T47D (cell line): ENCODE measurements around the gene TATDN2.

ENCODE experiments used
- DNase-seq, 2 experiments: peaks; one replicate each; pipeline versions ENCODE4 v3.0.0 to v3.0.0-alpha.2; 2011 to 2012; ENCODE audit warnings: low read depth in 1 of 2, low spot score in 1 of 2
- JUND ChIP-seq: IDR thresholded peaks from 2 replicates; pipeline ENCODE4 v1.6.1; 2012; ENCODE audit warnings: low read depth
- in situ Hi-C: cut with HindIII; loops from 2 replicates; pipeline ENCODE4 v1.10.0; 2016; ENCODE audit warnings: low sequenced_read_pairs, low pct_unique_long_range_greater_than_20kb

TATDN2 gene

DNA sequence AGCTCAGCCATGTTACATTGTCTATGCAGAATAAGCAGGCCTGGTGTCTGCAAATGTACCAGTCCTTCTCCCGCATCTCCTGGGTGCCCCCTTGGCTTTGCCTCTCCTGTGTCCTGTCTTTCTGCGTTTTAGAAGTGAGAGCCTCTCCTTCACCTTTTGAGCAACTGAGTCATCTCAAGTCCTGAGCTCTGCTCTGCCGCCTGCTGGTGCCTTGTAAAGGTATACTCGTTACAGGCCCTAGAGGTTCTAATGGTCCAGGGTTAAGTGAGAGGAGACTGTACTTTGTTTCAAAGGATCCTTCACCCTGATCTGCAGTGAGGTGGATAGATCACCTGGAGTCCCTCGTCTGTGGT, 31.9 kb downstream of the TATDN2 start:
- no peak for DNase-seq
- in situ Hi-C loops, result no loop called here
- TF ChIP-seq JUND, result no peak

GRCh38 chr3:10280571-10280970, 32.3 kb downstream of the TATDN2 start:
- no peak for DNase-seq
- in situ Hi-C loops, result no loop called here
- no peak for TF ChIP-seq JUND

- no peak for DNase-seq
- in situ Hi-C loops, result no loop called here
- no peak for TF ChIP-seq JUND
Observed at GRCh38 chr3:10281951-10282350, 33.7 kb downstream of the TATDN2 start.

DNA sequence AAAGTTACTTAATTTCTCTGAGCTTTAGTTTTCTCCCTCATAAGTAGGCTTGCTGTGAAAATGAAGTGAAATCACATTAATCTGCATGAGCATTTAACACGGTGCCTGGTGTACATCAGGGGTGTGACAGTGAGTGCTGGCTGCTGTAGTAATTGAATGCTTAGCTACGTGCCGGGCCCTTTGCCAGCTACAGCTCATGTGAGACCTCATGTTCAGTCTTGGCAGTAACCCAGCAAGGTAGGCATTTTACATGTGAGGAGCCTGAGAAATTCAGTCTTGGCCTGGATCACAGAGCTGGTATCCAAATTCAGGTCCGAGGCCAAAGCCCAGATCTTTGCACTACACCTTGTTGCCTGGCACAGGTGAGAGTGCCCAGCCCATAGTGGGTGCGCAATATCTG, 35.4 kb downstream of the TATDN2 start:
- DNase-seq, result no peak
- no peak for TF ChIP-seq JUND
- in situ Hi-C loops, result no loop called here

DNA sequence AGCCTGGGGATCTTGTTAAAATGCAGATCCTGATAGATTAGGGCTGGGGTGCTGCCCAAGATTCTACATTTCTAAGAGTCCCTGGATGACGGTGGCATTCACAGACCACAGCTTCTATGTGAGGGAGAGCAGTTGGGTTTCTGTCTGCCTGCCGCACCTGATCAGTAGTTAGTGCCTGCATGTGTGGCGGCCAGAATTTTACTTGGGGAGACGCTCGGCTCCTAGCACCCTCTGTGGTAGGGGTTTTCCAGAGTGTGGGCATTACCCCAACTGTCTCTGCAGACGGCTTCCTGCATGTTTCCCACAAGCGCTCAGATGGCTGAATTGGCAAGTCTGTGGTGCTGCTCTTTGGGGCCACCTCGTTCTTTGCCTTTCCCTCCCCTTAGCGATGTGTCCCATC, 36.2 kb downstream of the TATDN2 start:
- TF ChIP-seq JUND, result no peak
- DNase-seq, result no peak
- in situ Hi-C loops, result no loop called here

GRCh38 chr3:10285272-10286132, 37.2 kb downstream of the TATDN2 start:
- no peak for TF ChIP-seq JUND
- DNase-seq, result no peak
- in situ Hi-C loops, result no loop called here

DNA sequence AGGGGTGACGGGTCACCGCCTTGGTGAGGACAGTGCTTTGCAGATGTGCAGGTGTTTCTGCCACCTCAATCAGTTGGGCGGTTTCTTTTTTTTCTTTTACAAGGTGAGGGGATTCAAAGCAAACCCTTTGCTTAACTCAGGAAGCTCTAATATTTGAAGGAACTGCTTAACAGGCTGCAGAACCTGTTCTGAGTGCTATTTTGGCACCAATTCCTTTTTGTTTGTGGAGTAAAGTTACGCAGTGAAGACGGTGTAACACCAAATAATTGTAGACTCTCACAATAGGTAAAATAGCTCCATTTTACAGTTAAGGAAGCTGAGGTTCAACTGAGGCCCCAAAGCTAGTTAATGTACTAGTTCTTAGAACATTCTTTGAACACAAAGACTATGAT, 37.9 kb downstream of the TATDN2 start:
- in situ Hi-C loops, result no loop called here
- DNase-seq, result peak; percentile 37 to 76
- TF ChIP-seq JUND, result no peak

DNA sequence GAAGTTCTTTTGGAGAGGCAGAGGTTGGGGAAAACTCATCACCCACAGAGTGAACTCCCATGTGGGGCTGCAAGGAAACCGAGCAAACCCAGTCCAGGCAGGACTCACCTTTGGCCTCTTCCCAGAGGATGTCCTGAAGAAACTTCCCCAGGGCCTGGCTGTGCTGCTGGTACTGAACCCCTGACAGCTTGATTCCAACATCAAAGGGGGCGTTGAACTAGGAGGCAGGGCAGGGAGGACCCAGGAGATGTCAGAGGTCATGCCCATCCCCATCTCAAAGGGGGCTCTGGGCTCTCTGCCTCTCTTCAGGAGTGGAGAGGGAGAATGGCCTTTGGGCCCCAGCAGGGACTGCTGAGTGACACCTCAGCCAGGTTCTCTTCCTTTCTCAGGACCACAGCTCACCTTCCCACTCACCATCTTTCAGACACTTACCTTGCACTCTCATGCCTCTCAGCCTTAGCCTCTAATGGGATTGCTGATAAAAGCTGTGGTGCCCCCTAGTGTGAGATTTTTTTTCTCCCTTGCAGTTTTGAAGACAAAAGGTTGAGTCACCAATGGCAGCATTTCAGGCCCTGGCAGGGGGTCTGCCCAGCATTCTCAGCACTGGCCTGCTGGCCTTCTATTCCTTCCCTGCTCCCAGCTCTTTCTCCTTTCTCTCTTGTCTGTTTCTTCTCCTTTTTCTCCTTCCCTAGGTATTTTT, 38.5 kb downstream of the TATDN2 start:
- in situ Hi-C loops, result no loop called here
- DNase-seq, result no peak
- no peak for TF ChIP-seq JUND

GRCh38 chr3:10287936-10288574, 39.8 kb downstream of the TATDN2 start:
- TF ChIP-seq JUND, result no peak
- in situ Hi-C loops, result no loop called here
- no peak for DNase-seq

DNA sequence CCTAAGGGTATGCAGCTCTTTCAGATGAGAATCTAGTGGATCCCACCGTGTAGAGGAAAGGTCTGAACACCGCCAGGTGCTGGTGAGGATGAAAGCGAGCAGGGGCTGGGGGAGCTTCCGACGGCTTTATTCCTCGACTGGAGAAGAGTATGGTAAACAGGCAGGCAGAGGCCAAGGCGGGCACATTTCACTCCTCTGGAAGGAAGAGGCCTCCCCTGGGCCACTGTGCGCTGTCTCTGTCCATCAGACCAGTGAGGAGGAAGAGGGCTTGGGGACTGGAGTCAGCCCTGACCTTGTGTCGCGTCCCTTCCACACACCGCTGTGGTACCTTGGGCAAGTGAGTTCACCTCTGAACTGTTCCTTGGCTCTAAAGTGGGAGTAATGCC, 40.3 kb downstream of the TATDN2 start:
- no peak for DNase-seq
- in situ Hi-C loops, result no loop called here
- no peak for TF ChIP-seq JUND

DNA sequence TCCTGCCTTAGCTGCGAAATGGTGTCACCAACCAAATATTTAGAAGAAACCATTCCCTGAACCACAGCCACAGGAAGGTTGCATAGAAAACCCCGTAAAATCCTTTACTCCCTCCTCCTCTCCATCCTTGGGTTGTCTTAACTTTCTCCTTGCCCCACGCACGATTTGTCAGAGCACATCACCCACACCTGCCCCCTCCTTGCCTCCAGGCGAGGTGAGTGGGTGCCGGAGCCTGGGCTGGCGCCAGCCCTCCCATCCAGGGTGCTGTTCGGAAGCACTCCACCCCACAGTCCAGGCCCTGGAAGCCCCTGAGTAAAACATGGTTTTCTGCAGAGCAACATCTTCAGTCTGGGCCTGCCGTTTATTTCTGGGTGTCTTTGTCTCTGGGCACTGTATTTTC, 40.8 kb downstream of the TATDN2 start:
- in situ Hi-C loops, result no loop called here
- no peak for TF ChIP-seq JUND
- no peak for DNase-seq

DNA sequence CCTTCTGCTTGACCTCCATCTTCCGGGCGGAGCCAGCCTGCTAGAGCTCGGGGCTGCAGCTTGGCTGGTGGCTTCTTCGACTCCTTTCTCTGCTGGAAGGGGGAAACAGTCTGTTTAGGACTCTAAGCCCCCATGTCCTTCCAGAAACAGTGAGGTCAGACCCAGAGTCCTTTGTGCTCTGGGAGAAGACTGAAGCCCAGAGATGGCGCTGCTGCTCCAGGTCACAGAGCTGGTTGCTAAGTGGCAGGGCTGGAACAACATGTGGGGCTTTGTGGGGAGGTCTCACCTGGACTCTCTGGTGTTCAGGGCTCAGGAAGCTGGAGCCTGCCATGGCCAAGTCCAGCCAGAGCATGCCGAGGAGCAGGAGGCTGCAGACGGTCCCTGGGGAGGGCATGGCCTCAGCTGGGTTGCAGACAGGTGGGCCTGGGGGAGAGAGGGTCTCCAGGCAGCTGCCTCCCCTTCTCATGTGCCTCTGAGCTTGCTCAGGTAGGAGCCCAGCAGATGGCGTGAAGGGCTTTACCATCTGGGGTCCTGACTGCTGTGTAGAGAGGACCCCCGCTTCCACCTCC, 41.6 kb downstream of the TATDN2 start:
- DNase-seq, result no peak
- TF ChIP-seq JUND, result no peak
- in situ Hi-C loops, result no loop called here
